ENCODE data around the gene AQP4. TPM values are rescaled to one million over a fixed set of nuclear protein-coding genes. Genes with fewer than 3 reads are reported as not detected.

AQP4 gene
- total RNA-seq, 4 donors from 2014 or later = 0.13 to 1.9 (median 0.49) TPM; not detected in 1

DNA sequence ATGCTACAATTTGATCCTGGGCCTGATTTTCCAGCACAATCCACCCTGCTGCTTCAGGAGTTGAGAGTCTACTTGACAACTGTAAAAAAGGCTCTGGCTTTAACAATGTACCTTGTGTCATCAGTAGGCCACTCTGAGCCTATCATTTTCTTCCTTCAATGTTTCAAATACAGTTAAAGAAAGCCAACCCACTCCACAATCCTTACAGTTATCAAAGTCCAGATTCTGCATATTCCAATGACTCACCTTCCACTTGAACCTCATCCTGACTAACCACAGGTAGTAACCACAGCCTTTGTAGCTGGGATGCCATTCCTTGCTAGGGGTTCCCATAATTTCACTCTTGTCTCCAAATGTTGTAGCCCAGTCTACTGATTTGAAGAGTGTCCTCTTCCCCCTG, 35.5 kb upstream of the AQP4 start:
- no peak overlapping the region for H3K27ac ChIP-seq
- H3K27me3 ChIP-seq = no peaks in the 10 kb centered on the region
- no peaks in the 10 kb centered on the region for H3K36me3 ChIP-seq
- H3K9me3 ChIP-seq = no peaks in the 10 kb centered on the region
- DNase-seq (ENCODE audit: low spot score in 2 of 2) = no peak
- H3K4me3 ChIP-seq = no peak overlapping the region
- no peaks in the 10 kb centered on the region for H3K4me1 ChIP-seq
- TF ChIP-seq EP300 (IDR thresholded peaks at IDR 0.05) (no peak), POLR2AphosphoS5 (IDR thresholded peaks at IDR 0.05) (no peak), POLR2A (IDR thresholded peaks at IDR 0.05) (no peak)
- TF ChIP-seq, protein P1, sequence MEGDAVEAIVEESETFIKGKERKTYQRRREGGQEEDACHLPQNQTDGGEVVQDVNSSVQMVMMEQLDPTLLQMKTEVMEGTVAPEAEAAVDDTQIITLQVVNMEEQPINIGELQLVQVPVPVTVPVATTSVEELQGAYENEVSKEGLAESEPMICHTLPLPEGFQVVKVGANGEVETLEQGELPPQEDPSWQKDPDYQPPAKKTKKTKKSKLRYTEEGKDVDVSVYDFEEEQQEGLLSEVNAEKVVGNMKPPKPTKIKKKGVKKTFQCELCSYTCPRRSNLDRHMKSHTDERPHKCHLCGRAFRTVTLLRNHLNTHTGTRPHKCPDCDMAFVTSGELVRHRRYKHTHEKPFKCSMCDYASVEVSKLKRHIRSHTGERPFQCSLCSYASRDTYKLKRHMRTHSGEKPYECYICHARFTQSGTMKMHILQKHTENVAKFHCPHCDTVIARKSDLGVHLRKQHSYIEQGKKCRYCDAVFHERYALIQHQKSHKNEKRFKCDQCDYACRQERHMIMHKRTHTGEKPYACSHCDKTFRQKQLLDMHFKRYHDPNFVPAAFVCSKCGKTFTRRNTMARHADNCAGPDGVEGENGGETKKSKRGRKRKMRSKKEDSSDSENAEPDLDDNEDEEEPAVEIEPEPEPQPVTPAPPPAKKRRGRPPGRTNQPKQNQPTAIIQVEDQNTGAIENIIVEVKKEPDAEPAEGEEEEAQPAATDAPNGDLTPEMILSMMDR (IDR thresholded peaks at IDR 0.05) = no peak

DNA sequence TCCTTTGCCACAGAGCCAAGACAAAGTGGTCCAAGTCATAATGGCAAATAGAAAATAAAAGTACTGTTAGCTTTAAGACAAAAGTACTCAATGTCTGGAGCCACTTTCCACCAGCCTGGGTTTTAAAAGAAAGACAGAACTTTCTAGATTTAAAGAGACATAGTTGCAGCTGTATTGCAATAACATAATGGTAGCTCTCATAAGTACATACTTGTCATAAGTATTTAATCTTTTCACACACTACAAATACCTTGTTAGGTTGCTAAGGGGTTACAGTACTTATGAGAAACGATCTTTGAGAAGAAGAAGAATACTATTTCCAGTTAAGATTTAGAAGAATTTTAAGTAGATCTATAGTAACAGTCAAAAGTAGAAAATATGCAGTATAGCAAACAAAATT, 28.9 kb upstream of the AQP4 start:
- no peak for TF ChIP-seq POLR2A (IDR thresholded peaks at IDR 0.05)
- no peak for TF ChIP-seq EP300 (IDR thresholded peaks at IDR 0.05)
- no peak for TF ChIP-seq POLR2AphosphoS5 (IDR thresholded peaks at IDR 0.05)
- TF ChIP-seq, protein P1 (IDR thresholded peaks at IDR 0.05) = no peak
- no peaks in the 10 kb centered on the region for H3K27me3 ChIP-seq
- no peak overlapping the region for H3K4me3 ChIP-seq
- no peak overlapping the region for H3K27ac ChIP-seq
- no peak for DNase-seq (ENCODE audit: low spot score in 2 of 2)
- no peaks in the 10 kb centered on the region for H3K4me1 ChIP-seq
- H3K9me3 ChIP-seq = no peaks in the 10 kb centered on the region
- no peaks in the 10 kb centered on the region for H3K36me3 ChIP-seq
- WGBS = 33% methylated on average over 1 of the region's 1 CpG

DNA sequence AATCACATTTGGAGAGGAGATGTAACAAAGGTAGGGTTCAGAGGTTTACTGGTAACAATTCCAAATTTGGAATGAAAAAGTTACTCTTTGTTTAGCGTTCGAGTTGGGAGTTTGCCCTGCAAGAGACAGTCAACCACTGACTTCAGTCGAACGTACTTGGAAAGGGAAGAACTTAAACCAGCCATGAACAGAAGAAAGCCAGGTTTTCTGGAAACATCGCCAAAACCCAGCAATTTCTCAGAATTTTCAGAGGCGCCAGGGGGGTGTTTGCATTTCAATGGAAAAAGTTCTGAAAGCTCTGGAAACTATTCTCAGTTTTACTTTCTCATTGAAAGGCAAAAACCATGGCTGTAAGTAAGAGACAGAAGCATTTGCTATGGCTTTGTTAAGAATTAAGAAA, 28.5 kb upstream of the AQP4 start:
- Histone ChIP-seq H3K4me3 (no peak overlapping the region), H3K27ac (no peak overlapping the region), H3K9me3 (no peaks in the 10 kb centered on the region), H3K36me3 (no peaks in the 10 kb centered on the region), H3K4me1 (no peaks in the 10 kb centered on the region), H3K27me3 (no peaks in the 10 kb centered on the region)
- 47% methylated on average over 6 of the region's 6 CpGs for WGBS
- no peak for DNase-seq (ENCODE audit: low spot score in 2 of 2)
- TF ChIP-seq, protein P1 (IDR thresholded peaks at IDR 0.05) = no peak
- TF ChIP-seq EP300 (IDR thresholded peaks at IDR 0.05) (no peak), POLR2AphosphoS5 (IDR thresholded peaks at IDR 0.05) (no peak), POLR2A (IDR thresholded peaks at IDR 0.05) (no peak)

DNA sequence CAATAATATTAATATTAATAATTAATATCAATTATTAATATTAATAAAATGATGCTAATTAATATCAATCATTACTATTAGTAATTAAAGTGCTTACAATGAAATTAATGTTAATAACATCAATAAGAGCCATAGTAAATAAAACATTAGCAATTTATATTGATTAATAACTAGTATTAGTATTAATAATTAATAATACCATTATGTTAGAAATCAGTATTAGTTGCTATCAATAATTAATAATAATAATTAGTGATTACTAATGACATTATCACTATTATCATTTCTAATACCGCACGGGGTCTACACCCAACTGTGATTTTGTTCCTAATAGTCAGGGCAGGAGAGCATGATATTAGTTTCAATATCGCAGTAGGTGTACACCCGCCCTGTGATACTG, 22.8 kb upstream of the AQP4 start:
- no peak for DNase-seq (ENCODE audit: low spot score in 2 of 2)

DNA sequence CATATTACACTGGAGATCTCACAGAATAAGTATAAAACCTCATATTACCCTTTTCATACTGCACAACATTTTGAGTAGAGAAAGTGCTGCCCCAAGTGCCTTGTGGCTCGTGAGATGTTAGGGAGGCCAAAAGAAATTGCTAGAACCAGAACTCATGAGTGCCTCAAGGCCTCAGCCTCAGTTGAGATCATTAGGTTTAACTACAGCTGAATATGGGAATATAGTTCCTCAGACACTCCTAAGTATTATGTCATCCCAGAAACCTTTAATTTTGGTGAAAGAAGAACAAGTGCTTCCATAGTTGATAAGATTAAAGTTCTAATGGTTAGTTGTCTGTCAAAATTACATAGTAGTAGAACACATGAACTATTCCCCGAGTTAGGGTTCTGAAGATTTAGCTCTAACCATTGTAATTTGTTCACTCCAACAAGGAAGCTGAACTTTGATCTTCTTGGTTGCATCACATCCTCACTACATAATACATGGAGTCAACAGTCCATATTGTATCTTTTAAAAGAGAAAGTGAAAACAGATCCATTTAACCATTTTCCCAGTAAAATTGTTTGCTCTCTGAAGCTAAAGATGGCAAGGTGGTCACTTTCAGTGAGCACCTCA, 9.6 kb upstream of the AQP4 start:
- Histone ChIP-seq H3K27ac (no peak overlapping the region), H3K4me3 (no peak overlapping the region), H3K36me3 (no peaks in the 10 kb centered on the region), H3K27me3 (no peaks in the 10 kb centered on the region), H3K9me3 (no peaks in the 10 kb centered on the region), H3K4me1 (no peaks in the 10 kb centered on the region)
- TF ChIP-seq POLR2A (IDR thresholded peaks at IDR 0.05) (no peak), EP300 (IDR thresholded peaks at IDR 0.05) (no peak), POLR2AphosphoS5 (IDR thresholded peaks at IDR 0.05) (no peak)
- TF ChIP-seq, protein P1 (IDR thresholded peaks at IDR 0.05) = no peak
- DNase-seq (ENCODE audit: low spot score in 2 of 2) = no peak
- 85% methylated on average over 2 of the region's 2 CpGs for WGBS

More for the DNA sequence above, 22.8 kb upstream of the AQP4 start:
- Histone ChIP-seq H3K9me3 (no peaks in the 10 kb centered on the region), H3K4me3 (no peak overlapping the region), H3K27me3 (peaks cover 3% of the 10 kb centered on the region), H3K36me3 (no peaks in the 10 kb centered on the region), H3K4me1 (no peaks in the 10 kb centered on the region), H3K27ac (no peak overlapping the region)
- 96% methylated on average over 4 of the region's 4 CpGs for WGBS
- TF ChIP-seq EP300 (IDR thresholded peaks at IDR 0.05) (no peak), POLR2A (IDR thresholded peaks at IDR 0.05) (no peak), POLR2AphosphoS5 (IDR thresholded peaks at IDR 0.05) (no peak)
- TF ChIP-seq, protein P1 (IDR thresholded peaks at IDR 0.05) = no peak

Data from suprapubic skin (tissue), 4 donors.